COLO668 (cell line): ENCODE results near the gene AUTS2.
A peak's percentile ranks its signal among the peaks of the same experiment; 100 is the strongest.

ENCODE experiments used
- DNase-seq: peaks from one replicate; lab custom pipeline; 2025; ENCODE audit not compliant: unreplicated experiment; lab: John Stamatoyannopoulos, UW

The AUTS2 gene

DNA sequence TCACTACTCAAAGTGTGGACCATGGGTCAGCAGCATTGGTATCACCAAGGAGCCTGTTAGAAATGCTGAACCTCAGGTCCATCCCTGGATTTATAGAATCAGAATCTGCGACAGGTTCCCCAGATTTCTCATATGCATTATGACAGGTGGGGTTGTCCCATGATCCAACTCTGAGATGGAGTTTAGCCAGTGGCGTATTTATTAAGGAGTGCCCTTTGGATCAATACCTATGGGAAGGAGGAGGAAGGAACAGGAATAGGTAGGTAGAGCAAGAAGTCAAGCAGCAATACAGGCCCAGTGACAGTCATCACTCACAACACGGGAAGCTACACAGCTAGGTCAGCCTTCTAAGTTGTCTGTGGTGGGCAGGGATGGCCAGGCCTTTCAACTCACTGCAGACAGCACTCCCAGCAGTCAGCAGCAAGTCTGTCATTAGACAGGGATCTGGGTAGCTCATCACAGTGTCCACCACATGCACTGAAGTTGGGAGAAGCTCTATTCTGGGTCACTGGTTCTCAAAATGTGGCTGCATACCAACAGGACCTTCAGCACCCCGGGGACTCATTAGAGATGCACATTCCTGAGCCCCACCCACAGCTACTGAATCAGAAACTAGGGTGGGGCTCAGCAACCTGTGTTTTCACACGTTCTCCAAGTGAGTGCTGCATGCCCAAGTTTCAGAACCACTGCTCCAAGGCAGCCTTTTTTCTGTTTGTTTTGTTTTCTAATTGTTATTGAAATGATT is 1001.3 kb downstream of the AUTS2 start:
- DNase-seq: no peak

DNA sequence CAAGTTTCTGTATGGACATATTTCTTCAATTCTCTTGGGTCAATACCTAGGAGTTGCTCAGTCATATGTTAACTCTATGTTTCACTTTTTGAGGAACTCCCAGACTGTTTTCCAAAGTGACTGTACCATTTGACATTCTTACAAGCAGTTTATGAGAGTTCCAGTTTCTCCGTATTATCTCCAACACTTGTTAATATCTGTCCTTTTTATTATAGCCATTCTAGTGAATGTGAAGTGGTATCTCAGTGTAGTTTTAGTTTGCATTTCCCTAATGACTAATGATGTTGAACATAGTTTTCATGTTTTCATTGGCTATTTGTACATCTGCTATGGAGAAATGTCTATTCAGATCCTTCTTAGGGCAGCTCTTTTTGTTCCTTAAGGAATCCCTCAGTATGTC is 1002.7 kb downstream of the AUTS2 start:
- no peak for DNase-seq

DNA sequence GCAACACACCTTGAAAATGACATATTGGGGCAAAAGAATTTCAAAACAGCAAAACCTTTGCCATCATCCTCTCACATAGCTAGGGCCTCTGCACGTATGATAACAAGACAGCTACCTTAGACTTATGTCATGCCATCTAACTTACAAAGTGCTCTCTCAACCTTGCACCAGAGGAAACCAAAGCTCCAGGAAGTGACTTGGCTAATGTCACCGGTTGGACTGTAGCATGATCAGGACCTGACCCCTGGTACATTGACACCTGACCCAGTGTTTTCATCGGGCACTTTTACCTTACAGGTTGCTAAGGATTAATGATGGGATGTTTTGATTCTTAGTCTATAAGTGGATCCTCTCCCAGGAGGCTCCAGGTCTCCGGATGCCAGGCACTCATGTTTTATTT is 1003.8 kb downstream of the AUTS2 start:
- no peak for DNase-seq

DNA sequence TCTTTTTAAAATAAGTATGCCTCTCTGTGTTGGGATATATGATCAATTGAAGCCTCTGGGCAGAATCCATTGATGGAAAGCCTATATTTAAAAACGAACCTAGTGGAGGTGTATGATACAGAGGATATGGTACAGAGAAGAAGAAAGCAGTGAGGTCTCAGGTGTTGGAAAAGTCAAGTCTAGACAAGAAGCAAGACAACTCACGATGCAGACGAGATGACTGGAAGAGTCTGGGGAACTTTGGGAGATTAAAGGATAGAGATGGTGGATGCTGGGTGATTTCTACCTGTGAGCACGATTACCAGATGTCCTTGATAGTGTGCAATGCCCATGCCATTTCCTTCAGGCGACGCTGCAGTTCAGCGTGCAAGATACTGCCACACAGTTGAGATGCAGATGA is 1009.0 kb downstream of the AUTS2 start:
- no peak for DNase-seq

DNA sequence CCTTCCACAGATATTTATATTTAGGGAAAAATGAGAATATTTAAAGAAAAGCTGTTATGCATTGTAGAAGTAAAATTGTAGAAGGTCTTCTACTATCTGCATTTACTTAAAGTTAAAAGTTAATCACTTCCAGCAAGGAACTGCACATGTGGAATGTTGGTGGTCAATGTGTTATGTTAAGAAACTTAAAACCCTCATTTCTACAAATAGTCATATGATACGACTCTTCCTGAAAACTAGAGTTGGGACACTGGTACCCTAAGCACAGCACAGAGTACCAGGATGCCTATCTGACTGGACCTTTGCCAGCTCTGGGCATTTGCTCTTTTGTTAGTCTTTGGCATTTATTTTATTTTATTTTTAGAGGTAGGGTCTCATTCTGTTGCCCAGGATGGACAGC is 1009.5 kb downstream of the AUTS2 start:
- DNase-seq: no peak

DNA sequence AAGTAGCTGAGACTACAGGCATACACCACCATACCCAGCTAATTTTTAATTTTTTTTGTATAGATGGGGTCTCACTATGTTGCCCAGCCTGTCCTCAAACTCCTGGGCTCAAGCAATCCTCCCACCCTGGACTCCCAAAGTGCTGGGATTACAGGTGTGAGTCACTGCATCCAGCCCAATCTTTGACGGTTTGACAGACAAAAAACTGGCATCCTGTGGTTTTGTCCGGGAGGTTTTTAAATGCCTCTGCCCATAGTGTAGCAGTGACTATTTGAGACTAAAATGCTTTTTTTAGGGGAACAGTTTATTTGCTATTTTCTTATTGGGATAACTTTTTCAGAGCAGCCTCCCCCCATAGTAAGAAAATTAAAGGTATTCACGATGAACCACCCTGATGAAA is 1010.0 kb downstream of the AUTS2 start:
- DNase-seq: no peak

DNA sequence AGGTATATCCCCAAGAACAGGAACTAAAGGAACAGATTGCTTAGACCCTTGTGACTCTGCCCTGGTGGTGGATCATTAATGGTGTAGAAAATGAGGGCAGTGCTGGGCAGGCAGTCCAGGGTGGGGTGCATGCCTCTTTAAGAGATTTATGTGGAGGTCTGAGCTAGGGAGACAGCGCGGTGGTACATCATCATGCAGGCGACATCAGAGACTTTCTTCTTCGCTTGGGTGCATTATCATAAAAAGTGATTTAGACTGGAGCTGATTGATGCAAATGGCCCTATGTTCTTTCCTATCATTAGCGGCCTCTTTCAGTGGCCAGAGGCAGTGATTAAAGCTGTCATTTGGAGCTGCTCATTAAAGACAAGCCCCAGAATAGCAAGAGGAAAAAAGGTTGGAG is 1014.5 kb downstream of the AUTS2 start:
- no peak for DNase-seq

DNA sequence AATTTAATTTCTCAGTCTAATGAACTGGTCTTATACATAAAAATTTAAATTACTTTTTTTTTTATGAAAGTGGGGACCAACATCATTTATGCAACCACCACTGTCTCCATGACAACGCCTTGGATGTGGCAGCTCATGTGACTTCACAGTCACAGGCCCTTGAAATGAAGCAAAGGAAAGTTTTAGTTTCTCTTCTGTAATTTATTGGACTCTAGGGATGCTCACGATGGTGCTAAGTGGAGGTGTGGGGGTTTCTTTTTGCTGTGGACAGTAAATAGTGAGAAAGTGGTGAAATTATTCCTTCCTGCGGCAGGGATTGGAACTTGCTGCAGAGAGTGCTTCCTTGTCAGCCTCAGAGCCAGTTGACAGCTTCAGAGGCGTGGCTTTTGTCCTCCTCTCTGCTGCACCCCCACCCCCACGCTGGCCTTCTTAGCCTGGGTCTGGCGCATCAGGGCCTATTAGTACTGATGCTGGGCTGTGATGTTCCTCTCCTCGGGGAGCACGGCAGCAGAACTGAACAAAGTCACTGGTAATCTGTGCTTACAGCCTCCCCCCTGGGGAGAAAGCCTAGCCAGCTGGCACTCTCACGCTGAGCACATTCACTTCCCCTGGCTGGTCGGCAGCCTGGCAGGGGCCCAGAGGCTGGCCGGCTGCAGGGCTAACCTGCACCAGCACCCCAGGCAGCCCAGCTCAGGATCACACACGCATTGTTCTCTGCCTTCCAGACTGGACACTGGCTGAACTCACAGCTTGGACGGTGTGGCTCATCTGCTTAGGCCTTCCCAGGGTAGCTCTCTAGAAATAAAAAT is 1016.2 kb downstream of the AUTS2 start:
- peak; percentile 57 for DNase-seq

DNA sequence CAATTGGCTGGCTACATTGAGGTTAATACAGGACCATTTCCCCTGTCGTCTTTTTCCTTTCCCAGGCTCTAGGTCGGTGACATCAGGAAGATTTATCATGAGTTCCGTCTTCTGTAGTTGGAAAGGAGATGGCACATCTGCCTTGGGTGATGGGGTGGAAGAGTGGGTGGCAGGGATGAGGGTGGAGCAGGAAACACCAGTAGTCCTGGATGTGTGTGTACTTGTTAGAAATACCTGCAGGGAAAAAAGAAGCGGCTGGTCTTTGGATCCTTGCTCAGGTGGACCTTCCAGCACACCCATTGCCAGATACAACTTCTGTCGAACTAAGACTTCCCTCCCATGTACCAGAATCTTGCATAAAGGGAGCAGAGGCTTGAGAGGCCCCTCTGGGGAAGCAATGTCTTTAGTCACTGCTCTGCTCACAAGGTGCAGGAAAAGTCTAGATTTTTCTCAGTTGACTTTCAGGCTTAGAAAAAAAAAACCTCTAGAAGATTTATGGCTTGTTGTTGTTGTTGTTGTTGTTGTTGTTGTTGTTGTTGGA is 1016.9 kb downstream of the AUTS2 start:
- DNase-seq: no peak

DNA sequence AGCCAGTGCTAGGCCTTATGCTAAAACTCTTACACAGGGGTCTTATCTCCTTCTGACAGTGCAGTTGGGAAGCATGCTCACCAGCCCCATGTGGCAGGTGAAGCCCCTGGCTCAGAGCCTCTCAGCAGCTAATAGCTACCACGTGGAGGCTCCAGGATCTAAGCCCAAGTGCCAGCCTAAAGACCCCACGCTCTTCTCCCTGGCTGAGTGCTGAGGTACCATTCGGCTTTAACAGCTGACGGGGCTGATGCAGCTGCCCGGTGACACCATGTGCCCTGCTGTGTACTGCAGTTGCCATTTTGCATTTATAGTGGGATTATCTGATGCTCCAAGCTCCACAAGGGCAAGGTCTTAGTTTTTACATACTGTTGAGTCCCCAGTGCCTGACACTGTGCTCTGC is 1017.9 kb downstream of the AUTS2 start:
- no peak for DNase-seq

DNA sequence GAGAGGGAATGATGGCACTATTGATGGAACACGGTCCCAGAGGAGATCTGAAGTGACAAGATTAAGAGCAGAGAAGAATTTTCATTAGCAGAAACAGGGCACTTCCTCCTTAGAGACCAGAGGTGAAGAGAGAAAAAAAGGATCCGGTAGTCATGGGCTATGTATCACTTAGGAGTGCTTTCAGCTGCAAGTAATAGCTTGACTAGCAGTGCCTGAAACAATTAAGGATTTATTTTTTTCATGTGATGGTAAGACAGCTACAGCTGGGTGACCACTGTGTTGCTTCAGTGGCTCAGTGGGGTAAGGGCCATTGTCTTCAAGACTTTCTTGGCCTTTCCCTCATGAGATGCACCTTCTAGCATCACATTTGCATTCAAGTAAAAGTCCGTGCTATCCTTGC is 1018.5 kb downstream of the AUTS2 start:
- DNase-seq: no peak

DNA sequence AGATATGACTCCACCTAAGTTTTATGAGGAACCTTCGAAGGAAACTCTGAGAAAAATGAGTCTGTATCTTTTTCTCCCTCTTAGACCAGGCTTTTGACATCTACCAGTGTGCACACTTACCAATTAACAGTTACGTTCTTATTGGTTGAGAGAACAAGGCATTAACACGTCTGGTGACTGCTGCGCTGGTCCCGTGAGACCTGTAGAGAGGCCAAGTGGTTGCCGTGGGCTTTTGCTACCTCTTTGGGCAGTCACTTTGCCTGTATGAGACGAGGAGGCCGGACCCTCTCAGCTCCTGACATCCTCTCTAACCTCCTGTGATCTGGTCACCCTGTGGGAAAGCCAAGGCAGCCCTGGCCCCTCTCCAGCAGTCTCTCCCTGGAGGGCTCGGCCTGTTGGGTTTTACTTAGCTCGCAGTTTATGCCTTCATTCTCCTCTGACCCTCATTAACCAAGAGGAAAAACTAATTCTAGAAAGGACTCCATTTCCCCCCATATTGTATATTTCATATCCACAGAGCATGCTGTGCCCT is 1019.8 kb downstream of the AUTS2 start:
- no peak for DNase-seq

DNA sequence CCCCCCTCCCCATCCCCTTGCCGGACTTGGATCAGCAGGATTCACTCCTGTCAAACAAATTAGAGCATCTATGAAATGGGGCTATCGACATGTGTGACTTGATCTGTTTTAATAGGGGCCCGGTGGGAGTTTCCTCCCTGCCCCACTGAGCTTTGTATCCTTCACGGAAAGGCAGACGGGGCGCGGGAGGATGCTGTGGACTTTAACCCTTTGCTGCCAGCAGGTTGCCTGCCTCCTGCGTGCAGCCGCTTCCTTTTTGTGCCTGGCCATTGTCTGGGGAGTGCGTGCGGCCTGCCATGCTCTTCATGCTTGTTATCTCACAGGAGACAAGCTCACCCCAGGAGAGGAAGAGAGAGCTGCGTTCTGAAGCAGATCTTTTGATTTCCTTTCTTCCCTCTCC is 1020.9 kb downstream of the AUTS2 start:
- peak; percentile 31 for DNase-seq

DNA sequence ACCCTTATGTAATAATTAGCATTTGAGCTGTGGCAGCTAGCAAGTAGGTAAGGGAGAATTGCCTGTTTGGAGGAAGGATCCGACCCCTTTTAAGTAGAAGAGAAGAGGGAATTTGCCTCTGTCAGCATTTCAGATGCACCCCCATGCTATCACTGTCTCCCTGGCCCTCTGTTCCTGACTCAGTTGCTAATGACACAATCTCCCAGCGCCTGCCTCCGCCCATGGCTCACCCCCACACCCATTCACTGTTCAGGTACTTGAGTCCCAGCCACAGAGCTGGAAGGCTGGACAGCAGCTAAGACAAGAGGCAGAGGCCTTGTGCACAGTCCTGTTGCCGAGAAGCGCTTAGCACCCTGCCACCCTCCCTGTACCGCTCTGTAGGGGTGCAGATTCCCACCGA is 1021.4 kb downstream of the AUTS2 start:
- DNase-seq: no peak

DNA sequence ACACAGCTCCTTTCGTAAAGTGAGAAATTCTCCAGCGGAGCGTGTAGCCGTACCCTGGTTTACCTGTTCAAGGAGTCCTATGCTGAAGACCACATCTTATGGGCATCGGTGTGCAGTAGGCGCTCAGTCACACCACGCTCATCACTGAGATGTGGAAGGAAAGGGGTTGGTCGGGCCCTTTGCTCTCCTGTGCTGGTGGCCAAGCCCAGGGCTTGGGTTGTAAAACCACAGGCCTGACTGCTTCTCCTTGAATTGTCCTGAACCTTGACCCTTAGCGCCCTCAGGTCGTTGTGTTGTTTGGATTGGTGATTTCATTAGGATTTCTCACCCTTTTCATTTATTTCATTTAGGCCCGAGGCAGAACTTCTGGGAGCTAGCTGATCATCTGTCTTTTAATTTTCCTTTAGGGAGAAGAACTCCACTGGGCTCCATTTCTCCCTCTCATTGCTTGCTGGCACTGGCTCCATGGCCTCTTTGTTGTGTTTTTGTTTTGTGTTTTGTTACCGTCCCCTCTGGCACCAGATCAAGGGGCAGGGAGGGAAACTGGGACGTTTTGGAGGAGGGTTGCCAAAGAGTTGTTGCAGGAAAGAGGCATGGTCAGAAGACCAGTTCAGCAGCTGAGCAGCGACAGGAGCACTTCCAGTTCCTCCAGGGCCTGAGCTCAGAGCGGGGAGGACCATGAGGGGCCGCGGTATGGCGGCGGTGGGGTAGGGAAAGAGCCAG is 1022.2 kb downstream of the AUTS2 start:
- DNase-seq: no peak

DNA sequence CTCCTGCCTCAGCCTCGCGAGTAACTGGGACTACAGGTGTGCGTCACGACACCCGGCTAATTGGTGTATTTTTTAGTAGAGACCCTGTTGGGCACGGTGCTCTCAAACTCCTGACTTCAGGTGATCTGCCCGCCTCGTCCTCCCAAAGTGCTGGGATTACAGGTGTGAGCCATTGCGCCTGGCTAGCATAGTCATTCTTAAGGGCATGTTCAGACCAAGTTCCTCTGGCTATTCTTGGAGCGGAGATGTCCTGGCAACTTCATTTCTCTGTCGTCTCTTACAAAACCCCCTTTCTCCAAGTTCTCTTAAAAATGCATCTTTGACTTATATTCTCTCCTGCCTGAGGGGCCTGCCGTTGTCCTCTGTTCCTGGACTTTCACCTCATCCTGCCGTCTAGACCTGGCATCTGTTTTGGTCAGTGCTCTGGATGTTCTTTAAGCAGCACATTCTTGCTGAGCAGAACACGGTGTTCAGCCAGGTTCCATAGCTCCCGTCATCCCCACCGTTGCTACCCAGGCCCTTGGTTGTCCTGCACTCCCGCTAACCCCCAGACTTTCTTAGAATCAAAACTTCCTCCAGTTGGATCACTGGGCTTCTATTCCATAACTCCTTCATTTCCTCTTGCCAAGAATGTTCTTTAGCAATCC is 1023.8 kb downstream of the AUTS2 start:
- no peak for DNase-seq

DNA sequence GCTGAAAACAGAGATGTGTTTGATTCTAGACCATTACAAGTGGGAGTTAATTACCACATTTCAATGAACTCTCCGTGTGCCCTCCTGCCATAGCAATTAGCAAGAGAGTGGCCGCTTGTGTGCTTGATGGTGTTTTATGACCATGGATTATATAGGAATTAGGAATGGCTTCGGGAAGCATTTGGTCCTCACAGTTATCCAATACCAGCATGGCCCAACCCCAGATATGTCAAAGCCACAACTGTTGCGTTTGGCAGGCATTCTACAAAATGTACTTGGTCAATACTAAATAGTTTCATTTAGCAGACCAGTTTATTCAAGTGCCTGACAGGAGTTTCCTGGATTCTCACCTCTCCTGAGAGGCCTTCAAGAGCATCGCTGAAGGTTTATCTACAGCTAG is 1024.7 kb downstream of the AUTS2 start:
- DNase-seq: no peak

DNA sequence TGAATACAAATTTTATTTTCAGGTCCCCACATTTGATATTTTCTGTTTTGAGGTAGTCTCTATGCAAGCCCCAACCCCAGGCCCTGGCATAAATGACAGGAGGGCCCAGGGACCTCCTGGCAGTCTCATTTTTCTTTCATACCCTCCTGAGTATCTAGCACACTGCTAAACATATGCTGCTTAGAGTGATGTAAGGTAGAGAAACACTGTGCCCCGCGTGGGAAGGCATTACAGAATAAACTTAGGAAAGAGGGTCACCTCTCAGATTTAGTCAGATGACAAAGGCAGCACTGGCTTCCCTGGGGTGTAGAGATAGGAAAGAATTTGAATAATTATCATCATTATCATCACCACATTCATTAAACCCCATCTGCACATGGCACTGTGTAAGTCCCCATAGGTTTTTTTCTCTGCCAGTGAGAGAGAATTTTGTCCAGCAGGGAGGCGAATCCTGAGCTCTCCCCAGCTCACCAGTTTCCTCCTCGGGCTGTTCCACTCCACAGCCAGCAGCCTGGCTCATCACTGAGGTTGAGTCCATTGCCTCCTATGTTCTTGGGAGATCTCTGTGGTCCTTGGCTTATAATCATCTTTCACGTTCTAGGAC is 1026.3 kb downstream of the AUTS2 start:
- no peak for DNase-seq

DNA sequence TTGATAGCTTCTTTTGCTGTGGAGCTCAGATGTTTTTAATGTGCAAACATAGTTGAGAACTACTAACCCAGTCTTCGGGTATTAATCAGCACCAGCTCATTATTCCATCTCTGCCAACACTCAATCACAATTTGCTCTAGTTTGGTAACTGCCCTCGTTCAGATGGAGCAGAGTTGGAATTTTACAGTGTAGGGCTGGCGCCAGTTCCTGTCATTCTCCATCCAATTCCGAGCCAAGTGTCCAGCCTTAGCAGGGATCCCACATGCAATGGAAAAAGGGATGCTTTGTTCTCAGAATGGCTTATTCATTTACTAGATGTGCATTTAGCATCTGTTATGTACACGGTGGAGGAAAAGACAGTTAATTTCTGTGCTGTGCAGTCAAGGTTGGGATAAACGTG is 1029.2 kb downstream of the AUTS2 start:
- DNase-seq: no peak

DNA sequence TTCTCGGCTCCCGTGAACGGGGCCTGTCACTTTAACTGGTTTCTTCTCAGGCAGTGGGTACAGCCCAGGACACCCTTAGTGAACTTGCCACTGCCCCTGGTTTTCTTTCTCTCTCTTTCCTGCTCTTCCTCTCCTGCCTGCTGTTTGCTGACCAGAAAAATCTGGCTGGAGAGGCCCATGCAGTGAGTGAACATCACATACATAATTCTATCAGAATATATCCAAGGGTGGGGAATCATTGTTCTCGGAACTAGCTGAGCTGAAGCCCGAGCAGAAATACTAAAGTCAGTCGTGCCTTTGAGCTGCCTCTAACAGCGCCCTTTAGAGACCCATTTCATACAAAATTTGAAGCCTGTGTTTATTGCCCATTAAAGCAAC is 1032.2 kb downstream of the AUTS2 start:
- no peak for DNase-seq
